Cardiac fibroblast (primary cell): ENCODE data around the gene ESD.
"Not testable (repeated sequence)": the region's sequence is repeated elsewhere in the genome, so short reads cannot be mapped to it uniquely, and the experiment has no call there.

Experiments
- DNase-seq, 2 donors: peaks; one replicate each; pipeline versions ENCODE4 v3.0.0 to v3.0.0-alpha.2; 2010; ENCODE audit warnings: low read depth in 2 of 2
- H3K4me3 ChIP-seq, 2 donors: replicated peaks in 1 of 2; 1 replicate in 1 of 2; 2 replicates in 1 of 2; pipeline ENCODE4 v1.5.1; 2011; ENCODE audit warnings: low read depth in 2 of 2, low read length in 2 of 2, mild to moderate bottlenecking in 2 of 2, moderate library complexity in 1 of 2
- TF ChIP-seq, protein P1 (sequence below): IDR thresholded peaks from one replicate; pipeline ENCODE4 v1.5.1; 2011; ENCODE audit warnings: low read depth, mild to moderate bottlenecking, low read length, inconsistent platforms

Gene ESD

DNA sequence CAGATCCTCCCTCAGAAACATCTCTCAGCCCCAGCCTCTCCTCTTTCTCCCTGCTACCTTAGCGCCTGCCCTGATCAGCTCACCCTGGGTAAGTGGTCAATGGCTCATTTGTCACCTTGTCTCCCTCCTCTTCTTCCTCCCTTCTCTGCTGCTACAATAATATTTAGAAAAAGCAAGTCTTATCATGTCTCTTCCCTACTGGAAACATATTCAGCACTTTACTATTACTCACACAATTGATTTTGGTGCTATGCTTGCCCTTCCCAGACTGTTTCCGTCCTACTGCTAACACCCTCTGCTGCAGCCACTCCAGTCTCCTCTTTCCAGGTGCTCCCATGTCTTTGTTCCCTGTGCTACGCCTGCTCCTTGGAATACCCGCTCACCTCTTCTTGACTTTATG lies 35.8 kb downstream of the ESD start:
- DNase-seq, result no peak
- TF ChIP-seq, protein P1, sequence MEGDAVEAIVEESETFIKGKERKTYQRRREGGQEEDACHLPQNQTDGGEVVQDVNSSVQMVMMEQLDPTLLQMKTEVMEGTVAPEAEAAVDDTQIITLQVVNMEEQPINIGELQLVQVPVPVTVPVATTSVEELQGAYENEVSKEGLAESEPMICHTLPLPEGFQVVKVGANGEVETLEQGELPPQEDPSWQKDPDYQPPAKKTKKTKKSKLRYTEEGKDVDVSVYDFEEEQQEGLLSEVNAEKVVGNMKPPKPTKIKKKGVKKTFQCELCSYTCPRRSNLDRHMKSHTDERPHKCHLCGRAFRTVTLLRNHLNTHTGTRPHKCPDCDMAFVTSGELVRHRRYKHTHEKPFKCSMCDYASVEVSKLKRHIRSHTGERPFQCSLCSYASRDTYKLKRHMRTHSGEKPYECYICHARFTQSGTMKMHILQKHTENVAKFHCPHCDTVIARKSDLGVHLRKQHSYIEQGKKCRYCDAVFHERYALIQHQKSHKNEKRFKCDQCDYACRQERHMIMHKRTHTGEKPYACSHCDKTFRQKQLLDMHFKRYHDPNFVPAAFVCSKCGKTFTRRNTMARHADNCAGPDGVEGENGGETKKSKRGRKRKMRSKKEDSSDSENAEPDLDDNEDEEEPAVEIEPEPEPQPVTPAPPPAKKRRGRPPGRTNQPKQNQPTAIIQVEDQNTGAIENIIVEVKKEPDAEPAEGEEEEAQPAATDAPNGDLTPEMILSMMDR, result no peak
- H3K4me3 ChIP-seq, result no peak overlapping the region

DNA sequence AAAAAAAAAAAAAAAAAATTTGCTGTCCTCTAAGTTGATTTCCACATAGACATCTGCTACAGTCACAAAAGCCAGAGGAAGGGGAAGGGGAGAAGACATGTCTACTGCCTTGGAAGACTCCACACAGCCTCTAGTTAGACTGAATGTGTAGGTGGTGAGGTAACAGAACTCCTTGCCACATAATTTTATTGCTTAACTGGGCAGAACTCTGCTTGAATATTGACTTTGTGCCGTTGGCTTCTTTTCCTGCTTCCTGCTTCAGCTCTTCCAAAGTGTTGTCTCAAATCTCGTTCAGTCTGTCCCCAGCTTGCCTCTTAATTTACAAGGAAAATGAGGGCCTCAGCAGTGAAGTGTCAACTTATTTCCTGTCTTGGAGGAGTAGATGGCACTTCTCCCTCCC lies 37.1 kb downstream of the ESD start:
- TF ChIP-seq, protein P1, result no peak
- DNase-seq, result peak; percentile 36 to 53
- H3K4me3 ChIP-seq, result no peak overlapping the region

DNA sequence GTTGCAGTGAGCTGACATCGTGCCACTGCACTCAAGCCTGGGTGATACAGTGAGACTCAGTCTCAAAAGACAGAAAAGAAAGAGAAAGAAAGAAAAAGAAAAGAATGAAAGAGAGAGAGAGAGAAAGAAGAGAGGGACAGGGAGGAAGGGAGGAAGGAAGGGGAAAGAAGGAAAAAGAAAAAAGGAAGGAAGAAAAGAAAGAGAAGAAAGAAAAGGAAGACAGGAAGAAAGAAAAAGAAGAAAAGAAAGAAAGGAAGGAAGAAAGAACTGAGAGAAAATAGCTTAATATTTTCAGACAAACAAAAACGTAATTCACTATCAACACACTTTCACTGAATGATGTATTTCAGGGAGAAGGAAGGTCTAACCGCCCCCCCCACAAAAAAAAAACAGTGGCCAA lies 39.3 kb downstream of the ESD start:
- H3K4me3 ChIP-seq, result no peak overlapping the region
- TF ChIP-seq, protein P1, result no peak
- DNase-seq, result no peak

DNA sequence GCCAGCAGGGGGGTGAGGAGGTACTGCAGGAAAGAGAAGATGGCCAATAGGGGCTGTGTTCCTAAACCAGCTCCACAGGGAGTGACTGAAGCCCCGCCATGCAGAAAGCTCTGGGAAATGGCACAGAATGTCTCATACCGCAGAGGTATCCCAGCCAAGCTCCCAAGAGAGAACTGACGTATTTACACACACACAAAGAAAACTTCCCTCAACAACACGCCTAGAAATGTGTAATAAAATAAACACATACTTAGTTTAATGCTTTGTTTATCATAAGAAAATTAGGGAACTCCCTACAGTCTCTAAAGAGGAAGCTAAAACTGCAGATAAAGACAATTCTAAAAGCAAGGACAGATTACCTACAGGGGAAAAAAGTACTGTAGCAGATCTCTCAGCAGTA lies 40.0 kb downstream of the ESD start:
- TF ChIP-seq, protein P1, result no peak
- peak; percentile 64 to 95 for DNase-seq
- H3K4me3 ChIP-seq, result no peak overlapping the region

DNA sequence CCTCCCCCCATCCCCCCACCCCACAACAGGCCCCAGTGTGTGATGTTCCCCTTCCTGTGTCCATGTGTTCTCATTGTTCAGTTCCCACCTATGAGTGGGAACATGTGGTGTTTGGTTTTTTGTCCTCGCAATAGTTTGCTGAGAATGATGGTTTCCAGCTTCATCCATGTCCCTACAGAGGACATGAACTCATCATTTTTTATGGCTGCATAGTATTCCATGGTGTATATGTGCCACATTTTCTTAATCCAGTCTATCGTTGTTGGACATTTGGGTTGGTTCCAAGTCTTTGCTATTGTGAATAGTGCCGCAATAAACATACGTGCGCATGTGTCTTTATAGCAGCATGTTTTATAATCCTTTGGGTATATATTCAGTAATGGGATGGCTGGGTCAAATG lies 41.5 kb downstream of the ESD start:
- not testable (repeated sequence) for H3K4me3 ChIP-seq, DNase-seq

DNA sequence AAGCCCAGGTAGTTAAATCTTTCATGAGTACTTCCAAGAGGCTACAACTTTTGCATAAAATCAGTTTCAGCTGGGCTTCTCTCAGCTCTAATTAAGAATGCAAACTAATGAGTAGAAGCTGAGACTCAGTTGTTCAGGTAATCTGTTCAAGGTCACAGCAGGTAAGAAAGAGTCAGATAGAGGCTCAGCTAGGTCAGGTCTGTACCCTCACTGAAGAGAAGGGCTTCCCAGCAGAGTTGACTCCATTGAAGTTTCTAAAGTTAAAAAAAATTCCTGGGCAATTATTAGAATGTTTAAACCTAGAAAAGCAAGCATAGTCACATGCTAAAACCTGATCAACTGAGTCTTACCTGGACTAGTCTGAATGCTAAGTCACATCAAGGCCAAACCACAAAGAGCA lies 42.1 kb downstream of the ESD start:
- TF ChIP-seq, protein P1, result no peak
- no peak overlapping the region for H3K4me3 ChIP-seq
- DNase-seq, result no peak

DNA sequence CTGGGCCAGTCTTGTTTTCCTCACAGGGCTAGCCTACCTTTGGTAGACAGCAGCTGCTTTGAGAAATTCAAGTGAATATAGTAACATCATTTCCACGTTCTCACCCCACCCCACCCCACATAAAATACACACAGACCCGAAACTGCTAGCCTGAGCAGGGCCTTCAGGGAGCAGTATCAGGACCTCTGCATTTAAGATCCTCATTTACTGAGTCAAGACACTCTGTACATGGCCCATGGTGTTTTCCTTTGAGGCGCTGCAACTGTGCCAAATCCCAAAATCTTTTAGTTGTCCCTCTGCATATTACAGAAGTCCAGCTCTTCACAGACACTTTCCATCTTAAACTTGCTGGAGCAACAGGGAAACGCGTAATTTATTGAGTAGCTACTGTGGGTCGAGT lies 43.0 kb downstream of the ESD start:
- no peak overlapping the region for H3K4me3 ChIP-seq
- TF ChIP-seq, protein P1, result no peak
- no peak for DNase-seq
